Brain microvascular endothelial cell (primary cell): ENCODE results near the gene ACTN2.

Source experiments
- DNase-seq: peaks from one replicate; pipeline ENCODE4 v3.0.0-alpha.2; 2020
- H3K27ac ChIP-seq: fragments of 250-450 bp; sonication (Bioruptor Pico); 2 replicates; pipeline ENCODE4 v1.5.1; 2020; ENCODE audit warnings: mild to moderate bottlenecking, moderate library complexity
- H3K27me3 ChIP-seq: fragments of 250-450 bp; sonication (Bioruptor Pico); replicated peaks from 2 replicates; pipeline ENCODE4 v1.5.1; 2020; ENCODE audit warnings: mild to moderate bottlenecking
- H3K36me3 ChIP-seq: fragments of 250-450 bp; sonication (Bioruptor Pico); replicated peaks from 2 replicates; pipeline ENCODE4 v1.5.1; 2020; ENCODE audit warnings: mild to moderate bottlenecking
- H3K4me3 ChIP-seq: 2 replicates; pipeline ENCODE4 v1.5.1; 2011; ENCODE audit warnings: low read depth, mild to moderate bottlenecking, control low read depth, low read length, moderate library complexity
- in situ Hi-C: cut with HindIII; loops from 2 replicates; pipeline ENCODE4 v1.10.0; 2017; ENCODE audit warnings: low sequenced_read_pairs, low pct_ligation_motif_present
- TF ChIP-seq, protein P1 (sequence below): IDR thresholded peaks from 2 replicates; pipeline ENCODE4 v1.5.1; 2011; ENCODE audit warnings: low read depth, mild to moderate bottlenecking, moderate library complexity, low read length, control low read depth, inconsistent platforms; ENCODE audit errors: missing control alignments

Gene ACTN2

DNA sequence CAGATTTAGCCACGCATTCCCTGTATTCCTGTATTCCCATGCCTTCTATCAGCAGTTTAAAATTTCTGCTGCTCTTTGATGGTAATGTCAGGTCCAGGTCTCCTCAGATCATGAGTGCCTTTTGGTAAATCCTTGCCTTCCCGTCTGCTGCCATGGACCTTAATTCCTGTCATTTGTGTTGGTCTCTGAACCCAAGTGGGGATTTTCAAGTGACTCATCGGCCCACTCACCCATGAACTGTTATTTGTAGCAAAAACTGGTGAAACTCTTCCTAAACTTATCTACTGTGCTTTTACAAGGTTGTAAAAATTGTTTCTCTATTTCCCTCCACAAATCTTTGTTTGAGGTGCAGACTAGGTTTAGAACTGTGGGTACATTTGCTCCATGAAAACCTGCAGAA, 47.4 kb downstream of the ACTN2 start:
- Histone ChIP-seq H3K4me3 (no peak overlapping the region), H3K27ac (no peak overlapping the region), H3K36me3 (no peaks in the 10 kb centered on the region), H3K27me3 (no peaks in the 10 kb centered on the region)
- TF ChIP-seq, protein P1, sequence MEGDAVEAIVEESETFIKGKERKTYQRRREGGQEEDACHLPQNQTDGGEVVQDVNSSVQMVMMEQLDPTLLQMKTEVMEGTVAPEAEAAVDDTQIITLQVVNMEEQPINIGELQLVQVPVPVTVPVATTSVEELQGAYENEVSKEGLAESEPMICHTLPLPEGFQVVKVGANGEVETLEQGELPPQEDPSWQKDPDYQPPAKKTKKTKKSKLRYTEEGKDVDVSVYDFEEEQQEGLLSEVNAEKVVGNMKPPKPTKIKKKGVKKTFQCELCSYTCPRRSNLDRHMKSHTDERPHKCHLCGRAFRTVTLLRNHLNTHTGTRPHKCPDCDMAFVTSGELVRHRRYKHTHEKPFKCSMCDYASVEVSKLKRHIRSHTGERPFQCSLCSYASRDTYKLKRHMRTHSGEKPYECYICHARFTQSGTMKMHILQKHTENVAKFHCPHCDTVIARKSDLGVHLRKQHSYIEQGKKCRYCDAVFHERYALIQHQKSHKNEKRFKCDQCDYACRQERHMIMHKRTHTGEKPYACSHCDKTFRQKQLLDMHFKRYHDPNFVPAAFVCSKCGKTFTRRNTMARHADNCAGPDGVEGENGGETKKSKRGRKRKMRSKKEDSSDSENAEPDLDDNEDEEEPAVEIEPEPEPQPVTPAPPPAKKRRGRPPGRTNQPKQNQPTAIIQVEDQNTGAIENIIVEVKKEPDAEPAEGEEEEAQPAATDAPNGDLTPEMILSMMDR, result no peak
- in situ Hi-C loops, result no loop called here
- no peak for DNase-seq

DNA sequence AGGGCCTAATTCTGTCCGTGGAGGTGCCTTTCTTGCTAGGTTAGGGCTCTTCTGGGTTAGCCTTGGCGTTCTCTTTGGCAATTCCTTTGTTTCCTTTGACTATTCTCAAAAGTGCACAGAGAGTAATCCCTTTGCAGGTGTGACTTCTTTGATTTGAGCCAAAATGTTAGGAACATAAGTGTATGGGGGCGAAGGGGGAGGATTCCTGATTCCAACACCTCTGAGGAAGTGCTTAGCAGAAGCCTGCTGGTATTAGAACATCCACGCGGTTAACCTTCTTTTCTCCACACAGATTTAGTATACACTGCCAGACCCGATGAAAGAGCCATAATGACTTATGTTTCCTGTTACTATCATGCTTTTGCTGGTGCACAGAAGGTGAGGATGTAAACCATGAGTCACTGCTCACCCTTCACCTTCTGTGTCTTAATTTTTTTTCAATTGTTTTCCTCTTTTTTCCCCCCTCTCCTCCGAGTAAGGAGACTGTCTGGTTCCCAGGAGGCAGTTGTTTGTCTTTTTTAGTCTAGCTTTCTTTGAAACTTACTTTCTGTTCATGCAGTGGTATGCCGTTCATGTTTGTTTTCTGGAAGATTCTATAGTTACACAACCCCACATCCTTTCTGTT, 48.0 kb downstream of the ACTN2 start:
- no peak overlapping the region for H3K4me3 ChIP-seq
- TF ChIP-seq, protein P1, result no peak
- no peaks in the 10 kb centered on the region for H3K36me3 ChIP-seq
- H3K27me3 ChIP-seq, result no peaks in the 10 kb centered on the region
- DNase-seq, result peak; percentile 7
- H3K27ac ChIP-seq, result no peak overlapping the region
- in situ Hi-C loops, result no loop called here

DNA sequence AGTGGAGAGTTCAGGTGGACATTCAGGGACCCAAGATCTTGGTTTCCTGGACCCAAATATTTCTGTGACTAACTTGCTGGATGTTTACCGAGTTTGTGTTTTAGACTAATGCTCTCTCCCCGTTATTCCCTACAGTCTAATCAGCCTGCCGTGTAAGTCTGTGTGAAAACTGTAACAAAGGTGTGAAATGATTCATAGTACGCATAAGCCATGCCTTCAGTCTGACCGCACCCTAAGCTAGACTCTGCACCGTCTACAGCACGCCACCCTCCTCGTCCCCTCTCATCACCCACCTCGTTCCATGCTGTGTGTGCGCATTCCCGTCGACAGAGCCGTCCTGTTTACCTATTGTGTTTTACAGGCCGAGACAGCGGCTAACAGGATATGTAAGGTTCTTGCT, 50.5 kb downstream of the ACTN2 start:
- in situ Hi-C loops, result no loop called here
- H3K4me3 ChIP-seq, result no peak overlapping the region
- DNase-seq, result no peak
- H3K36me3 ChIP-seq, result no peaks in the 10 kb centered on the region
- no peaks in the 10 kb centered on the region for H3K27me3 ChIP-seq
- TF ChIP-seq, protein P1, result no peak
- H3K27ac ChIP-seq, result no peak overlapping the region

DNA sequence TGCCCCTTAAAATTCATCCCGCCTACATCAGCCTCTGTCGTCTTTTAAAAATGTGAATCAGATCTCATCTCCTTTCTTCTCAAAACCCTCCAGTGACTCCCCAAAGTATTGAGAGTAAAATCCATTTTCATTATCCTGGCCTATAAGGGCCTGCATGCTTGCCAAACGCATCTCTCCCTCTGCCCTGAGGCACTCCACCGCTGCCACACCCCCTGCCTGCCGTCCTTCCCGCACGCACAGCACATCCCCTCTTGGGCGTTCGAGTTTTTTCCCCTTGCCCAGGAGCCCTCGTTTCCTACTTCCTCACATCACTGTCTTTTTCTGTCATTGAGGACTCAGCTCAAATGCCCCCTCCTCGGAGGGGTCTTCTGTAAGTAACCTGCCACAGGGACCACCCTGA, 55.5 kb downstream of the ACTN2 start:
- TF ChIP-seq, protein P1, result no peak
- Histone ChIP-seq H3K27ac (no peak overlapping the region), H3K36me3 (no peaks in the 10 kb centered on the region), H3K27me3 (no peaks in the 10 kb centered on the region), H3K4me3 (no peak overlapping the region)
- no peak for DNase-seq
- in situ Hi-C loops, result no loop called here

DNA sequence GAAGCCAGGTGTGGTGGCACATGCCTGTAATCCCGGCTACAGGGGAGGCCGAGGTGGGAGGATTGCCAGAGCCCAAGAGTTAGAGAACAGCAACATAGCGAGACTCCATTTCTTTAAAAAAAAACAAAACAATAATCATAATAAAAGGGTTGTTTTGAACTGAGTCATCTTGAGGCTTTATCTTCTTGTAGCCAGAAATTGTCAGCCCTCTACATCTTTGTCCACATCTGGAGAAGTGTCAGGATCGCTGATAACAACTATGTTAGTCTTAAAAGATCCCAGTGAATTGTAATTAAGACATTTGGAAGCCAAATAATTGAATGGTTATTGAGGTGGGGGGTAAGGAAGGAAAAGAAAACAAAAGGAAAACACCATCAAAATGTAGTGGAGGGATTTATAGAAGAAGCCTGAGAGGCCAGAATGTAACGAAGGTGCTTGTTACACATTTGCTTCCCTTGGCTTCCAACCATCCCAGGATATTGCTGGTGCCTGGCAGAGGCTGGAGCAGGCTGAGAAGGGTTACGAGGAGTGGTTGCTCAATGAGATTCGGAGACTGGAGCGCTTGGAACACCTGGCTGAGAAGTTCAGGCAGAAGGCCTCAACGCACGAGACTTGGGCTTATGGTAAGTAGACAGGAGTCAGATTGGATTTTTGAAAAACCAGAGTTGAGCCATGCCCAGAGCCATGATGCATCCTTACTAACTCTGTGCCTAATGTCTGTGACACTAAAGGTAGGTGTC, 56.3 kb downstream of the ACTN2 start:
- TF ChIP-seq, protein P1, result no peak

DNA sequence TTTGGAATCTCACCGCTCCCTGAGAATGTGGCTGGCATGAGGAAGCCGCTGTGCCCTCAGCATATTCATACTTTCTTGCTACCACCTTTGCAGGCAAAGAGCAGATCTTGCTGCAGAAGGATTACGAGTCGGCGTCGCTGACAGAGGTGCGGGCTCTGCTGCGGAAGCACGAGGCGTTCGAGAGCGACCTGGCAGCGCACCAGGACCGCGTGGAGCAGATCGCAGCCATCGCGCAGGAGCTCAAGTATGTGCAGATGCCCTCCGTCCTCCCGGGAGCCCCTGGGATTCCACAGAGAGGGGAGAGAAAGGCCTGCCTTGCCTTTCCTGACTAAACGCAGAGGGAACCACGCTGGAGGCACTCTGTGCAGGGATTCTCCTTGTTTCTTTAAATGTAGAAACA, 58.2 kb downstream of the ACTN2 start:
- Histone ChIP-seq H3K36me3 (no peaks in the 10 kb centered on the region), H3K27ac (no peak overlapping the region), H3K27me3 (no peaks in the 10 kb centered on the region), H3K4me3 (no peak overlapping the region)
- no peak for DNase-seq
- TF ChIP-seq, protein P1, result no peak
- in situ Hi-C loops, result no loop called here

More for the DNA sequence above, 56.3 kb downstream of the ACTN2 start:
- no peak overlapping the region for H3K4me3 ChIP-seq
- no peak overlapping the region for H3K27ac ChIP-seq
- no peaks in the 10 kb centered on the region for H3K36me3 ChIP-seq
- no peaks in the 10 kb centered on the region for H3K27me3 ChIP-seq
- in situ Hi-C loops, result no loop called here
- DNase-seq, result no peak
